ENCODE results near the gene NDUFB6.
A peak's percentile ranks its signal among the peaks of the same experiment; 100 is the strongest.
"Not testable (repeated sequence)": the region's sequence is repeated elsewhere in the genome, so short reads cannot be mapped to it uniquely, and the experiment has no call there.

The NDUFB6 gene

GRCh38 chr9:32554591-32554990, 18.4 kb downstream of the NDUFB6 start:
- DNase-seq (ENCODE audit: low read depth in 2 of 2): no peak
- no peak for TF ChIP-seq CTCF (IDR thresholded peaks at IDR 0.05; ENCODE audit: low read depth, low read length)
- no peak overlapping the region for H3K4me3 ChIP-seq (replicated peaks in 1 of 2; ENCODE audit: low read depth in 2 of 2, low read length in 2 of 2)

GRCh38 chr9:32554107-32554506, 18.9 kb downstream of the NDUFB6 start:
- peak; percentile 10 to 61 for DNase-seq (ENCODE audit: low read depth in 2 of 2)
- no peak for TF ChIP-seq CTCF (IDR thresholded peaks at IDR 0.05; ENCODE audit: low read depth, low read length)

GRCh38 chr9:32552172-32552872, 20.6 kb downstream of the NDUFB6 start, which contains the start of the genes SMIM27 and TOPORS:
TSS of gene SMIM27 (plus strand) at chr9:32552327. CDS start at chr9:32552435, 108 bp downstream.
TSS of gene TOPORS (minus strand) at chr9:32552586. CDS start at chr9:32552436, 150 bp downstream.
- peak within 1 kb of the TSS; percentile 64 to 78 for H3K4me3 ChIP-seq (replicated peaks in 1 of 2; ENCODE audit: low read depth in 2 of 2, low read length in 2 of 2)
- TF ChIP-seq CTCF (IDR thresholded peaks at IDR 0.05; ENCODE audit: low read depth, low read length): no peak
- DNase-seq (ENCODE audit: low read depth in 2 of 2): peak; percentile 92 to 93

More at GRCh38 chr9:32554107-32554506, 18.9 kb downstream of the NDUFB6 start:
- no peak overlapping the region for H3K4me3 ChIP-seq (replicated peaks in 1 of 2; ENCODE audit: low read depth in 2 of 2, low read length in 2 of 2)

DNA sequence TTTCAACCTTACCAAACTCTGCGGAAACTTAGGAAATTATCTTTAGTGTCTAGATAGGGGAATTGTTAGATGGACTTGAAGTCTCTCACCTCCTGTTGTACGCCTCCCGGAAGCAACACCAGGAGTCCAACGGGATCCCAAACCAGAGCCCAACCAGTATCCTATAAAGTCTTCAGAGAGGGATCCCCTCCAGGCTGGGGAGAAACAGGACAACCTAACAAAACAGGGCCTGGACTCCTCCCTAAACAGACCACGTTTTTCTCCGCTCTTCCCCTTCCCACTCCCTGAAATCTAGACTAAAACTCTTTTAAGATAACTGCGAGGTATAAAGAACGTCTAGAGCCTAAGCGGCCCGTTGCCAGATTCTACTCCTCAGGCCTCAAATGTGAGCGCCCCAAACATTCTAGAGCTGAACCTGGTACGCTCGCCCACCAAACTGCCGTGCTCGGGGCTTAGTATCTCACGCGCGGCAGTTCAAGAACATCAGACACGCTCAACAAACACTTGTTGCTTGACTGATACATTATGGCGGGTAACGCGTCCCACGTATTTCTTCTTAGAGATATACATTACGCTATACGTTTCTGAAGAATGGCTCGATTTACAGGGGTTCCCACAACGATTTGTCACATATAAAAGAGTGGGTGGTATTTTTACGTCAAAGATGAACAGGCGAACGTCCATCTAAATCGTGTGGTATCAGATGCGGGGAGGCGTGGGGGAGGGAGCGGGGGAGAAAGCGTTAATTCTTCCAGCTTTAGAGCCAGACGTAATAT, 21.5 kb downstream of the NDUFB6 start:
- no peak for TF ChIP-seq CTCF (IDR thresholded peaks at IDR 0.05; ENCODE audit: low read depth, low read length)
- peak overlapping the region; percentile 64 to 78 for H3K4me3 ChIP-seq (replicated peaks in 1 of 2; ENCODE audit: low read depth in 2 of 2, low read length in 2 of 2)
- DNase-seq (ENCODE audit: low read depth in 2 of 2): peak in 1 of 2 donors; percentile 61

GRCh38 chr9:32550562-32551275, 22.2 kb downstream of the NDUFB6 start:
- DNase-seq (ENCODE audit: low read depth in 2 of 2): peak; percentile 85 to 97
- peak overlapping the region; percentile 64 to 78 for H3K4me3 ChIP-seq (replicated peaks in 1 of 2; ENCODE audit: low read depth in 2 of 2, low read length in 2 of 2)
- no peak for TF ChIP-seq CTCF (IDR thresholded peaks at IDR 0.05; ENCODE audit: low read depth, low read length)

- TF ChIP-seq CTCF (IDR thresholded peaks at IDR 0.05; ENCODE audit: low read depth, low read length): no peak
- DNase-seq (ENCODE audit: low read depth in 2 of 2): peak; percentile 40 to 48
These were observed 22.8 kb downstream of the NDUFB6 start for GRCh38 chr9:32550150-32550561.

DNA sequence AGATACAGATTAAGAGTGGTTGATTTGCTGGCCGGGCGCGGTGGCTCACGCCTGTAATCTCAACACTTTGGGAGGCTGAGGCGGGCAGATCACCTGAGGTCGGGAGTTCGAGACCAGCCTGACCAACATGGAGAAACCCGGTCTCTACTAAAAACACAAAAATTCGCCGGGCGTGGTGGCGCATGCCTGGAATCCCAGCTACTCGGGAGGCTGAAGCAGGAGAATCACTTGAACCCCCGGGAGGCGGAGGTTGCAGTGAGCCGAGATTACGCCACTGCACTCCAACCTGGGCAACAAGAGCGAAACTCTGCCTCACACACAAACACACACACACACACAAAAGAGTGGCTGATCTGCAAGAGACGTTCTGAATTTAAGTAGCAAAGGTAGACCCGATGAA, 24.7 kb downstream of the NDUFB6 start:
- DNase-seq (ENCODE audit: low read depth in 2 of 2); H3K4me3 ChIP-seq (replicated peaks in 1 of 2; ENCODE audit: low read depth in 2 of 2, low read length in 2 of 2): not testable (repeated sequence)

More at GRCh38 chr9:32550150-32550561, 22.8 kb downstream of the NDUFB6 start:
- peak overlapping the region; percentile 64 to 78 for H3K4me3 ChIP-seq (replicated peaks in 1 of 2; ENCODE audit: low read depth in 2 of 2, low read length in 2 of 2)

Data from cardiac fibroblast (primary cell).